HG03565 (cell line): ENCODE results near the gene TMEM178B.

Experiments used
- ATAC-seq: cut with Tn5 transposase; IDR thresholded peaks from one replicate; pipeline ENCODE4 v1.9.1; 2021; ENCODE audit warnings: mild to moderate bottlenecking, moderate library complexity; ENCODE audit not compliant: unreplicated experiment

TMEM178B gene

GRCh38 chr7:141411133-141411532, 337.3 kb downstream of the TMEM178B start:
- ATAC-seq = no peak

GRCh38 chr7:141415999-141416398, 342.1 kb downstream of the TMEM178B start:
- ATAC-seq = no peak

- no peak for ATAC-seq
These were observed 342.9 kb downstream of the TMEM178B start for GRCh38 chr7:141416650-141417270.

GRCh38 chr7:141417506-141417905, 343.6 kb downstream of the TMEM178B start:
- no peak for ATAC-seq

- no peak for ATAC-seq
These were observed 344.2 kb downstream of the TMEM178B start for GRCh38 chr7:141418066-141418465.

- no peak for ATAC-seq
These were observed 347.4 kb downstream of the TMEM178B start for GRCh38 chr7:141421306-141421705.

- ATAC-seq = no peak
These were observed 353.3 kb downstream of the TMEM178B start for GRCh38 chr7:141427134-141427533.

GRCh38 chr7:141430455-141431139, 356.7 kb downstream of the TMEM178B start:
- no peak for ATAC-seq

GRCh38 chr7:141431140-141431479, 357.2 kb downstream of the TMEM178B start:
- ATAC-seq = no peak

GRCh38 chr7:141431711-141432110, 357.8 kb downstream of the TMEM178B start:
- ATAC-seq = no peak

GRCh38 chr7:141433698-141434097, 359.8 kb downstream of the TMEM178B start:
- ATAC-seq = no peak

- no peak for ATAC-seq
These were observed 362.3 kb downstream of the TMEM178B start for GRCh38 chr7:141436139-141436538.

GRCh38 chr7:141436575-141437075, 362.8 kb downstream of the TMEM178B start:
- ATAC-seq = no peak

GRCh38 chr7:141439164-141439563, 365.3 kb downstream of the TMEM178B start:
- ATAC-seq = no peak

- ATAC-seq = no peak
These were observed 365.9 kb downstream of the TMEM178B start for GRCh38 chr7:141439776-141440175.

GRCh38 chr7:141441837-141442627, 368.2 kb downstream of the TMEM178B start:
- no peak for ATAC-seq

GRCh38 chr7:141442781-141443180, 368.9 kb downstream of the TMEM178B start:
- no peak for ATAC-seq

GRCh38 chr7:141444961-141445360, 371.1 kb downstream of the TMEM178B start:
- no peak for ATAC-seq

- no peak for ATAC-seq
These were observed 377.4 kb downstream of the TMEM178B start for GRCh38 chr7:141451232-141451631.

GRCh38 chr7:141452911-141453310, 379.0 kb downstream of the TMEM178B start:
- peak; percentile 76 for ATAC-seq

GRCh38 chr7:141454338-141454737, 380.5 kb downstream of the TMEM178B start:
- no peak for ATAC-seq

- no peak for ATAC-seq
These were observed 381.9 kb downstream of the TMEM178B start for GRCh38 chr7:141455723-141456122.
